Left ventricle myocardium superior (tissue), 1 donor: ENCODE results near the gene SLC36A3. TPM values are rescaled to one million over a fixed set of nuclear protein-coding genes. Genes with fewer than 3 reads are reported as not detected.
A peak's percentile ranks its signal among the peaks of the same experiment; 100 is the strongest.
"Not testable (repeated sequence)": the region's sequence is repeated elsewhere in the genome, so short reads cannot be mapped to it uniquely, and the experiment has no call there.

ENCODE experiments used
- ATAC-seq: fragments of 200-7000 bp; cut with Tn5 transposase; one replicate; pipeline ENCODE4 v1.9.1; 2020; ENCODE audit warnings: mild to moderate bottlenecking, moderate library complexity
- DNase-seq: peaks from one replicate; pipeline ENCODE4 v3.0.0-alpha.2; 2020
- intact Hi-C: fragments of 100-400 bp; cut with micrococcal nuclease; formaldehyde crosslinking; loops from one replicate; pipeline ENCODE4 v1.11.0; 2022
- total RNA-seq: library from RNA; stranded (reverse); fragmentation: NEBNext Ultra II Directional; extraction: Animal tissue kit (Norgen Biotek cat#: 25700); gene quantifications from one replicate; pipeline ENCODE4 v1.2.1, GENCODE V29; 2021
- donor health status: DM: no; HTN: yes; CAD: no; lungs with severe emphysema.

The SLC36A3 gene
- total RNA-seq, 1 donor from 2014 or later = not detected

- no peak for DNase-seq
- intact Hi-C loops = no loop called here
- no peak for ATAC-seq
Observed at GRCh38 chr5:151271336-151271735, 32.2 kb downstream of the SLC36A3 start.

GRCh38 chr5:151270599-151270998 is 33.0 kb downstream of the SLC36A3 start:
- intact Hi-C loops = no loop called here
- no peak for ATAC-seq
- DNase-seq = no peak

GRCh38 chr5:151267491-151268260 is 35.9 kb downstream of the SLC36A3 start:
- no peak for DNase-seq
- no peak for ATAC-seq
- intact Hi-C loops = no loop called here

- intact Hi-C loops = no loop called here
- ATAC-seq (no peak), DNase-seq (no peak)
Observed at GRCh38 chr5:151264113-151264512, 39.5 kb downstream of the SLC36A3 start.

- no peak for DNase-seq
- peak; percentile 16 for ATAC-seq
- intact Hi-C loops = no loop called here
Observed at GRCh38 chr5:151262532-151262931, 41.0 kb downstream of the SLC36A3 start.

- ATAC-seq (no peak), DNase-seq (no peak)
- intact Hi-C loops = no loop called here
Observed at GRCh38 chr5:151259931-151260330, 43.6 kb downstream of the SLC36A3 start.

- ATAC-seq = no peak
- no peak for DNase-seq
- intact Hi-C loops = no loop called here
Observed at GRCh38 chr5:151258816-151259215, 44.8 kb downstream of the SLC36A3 start.

- intact Hi-C loops = no loop called here
- DNase-seq = no peak
- peak; percentile 31 for ATAC-seq
Observed at GRCh38 chr5:151258201-151258611, 45.4 kb downstream of the SLC36A3 start.

- no peak for DNase-seq
- ATAC-seq = no peak
- intact Hi-C loops = no loop called here
Observed at GRCh38 chr5:151257731-151258181, 45.8 kb downstream of the SLC36A3 start.

- intact Hi-C loops = no loop called here
- DNase-seq (no peak), ATAC-seq (no peak)
Observed at GRCh38 chr5:151255621-151256286, 47.8 kb downstream of the SLC36A3 start.

- intact Hi-C loops, ATAC-seq: not testable (repeated sequence)
Observed at GRCh38 chr5:151254990-151255389, 48.6 kb downstream of the SLC36A3 start.

GRCh38 chr5:151254556-151254955 is 49.0 kb downstream of the SLC36A3 start:
- intact Hi-C loops = no loop called here
- DNase-seq (no peak), ATAC-seq (no peak)

More at GRCh38 chr5:151254990-151255389, 48.6 kb downstream of the SLC36A3 start:
- DNase-seq = not testable (repeated sequence)

GRCh38 chr5:151253605-151253950 is 50.0 kb downstream of the SLC36A3 start:
- no peak for DNase-seq
- intact Hi-C loops = no loop called here
- ATAC-seq = peak; percentile 1

GRCh38 chr5:151252762-151253604 is 50.6 kb downstream of the SLC36A3 start, which contains the start of gene GM2A:
TSS of gene GM2A (plus strand) at chr5:151253185. CDS start at chr5:151253217, 32 bp downstream.
- peak; percentile 99 for DNase-seq
- intact Hi-C loops = no loop called here
- ATAC-seq = peak; percentile 96

GRCh38 chr5:151251621-151252020 is 51.9 kb downstream of the SLC36A3 start:
- ATAC-seq (no peak), DNase-seq (no peak)
- intact Hi-C loops = no loop called here

GRCh38 chr5:151251001-151251551 is 52.5 kb downstream of the SLC36A3 start:
- DNase-seq (no peak), ATAC-seq (no peak)
- intact Hi-C loops = no loop called here

GRCh38 chr5:151250346-151251000 is 53.1 kb downstream of the SLC36A3 start:
- intact Hi-C loops = no loop called here
- DNase-seq (no peak), ATAC-seq (no peak)

GRCh38 chr5:151249281-151249680 is 54.3 kb downstream of the SLC36A3 start:
- intact Hi-C loops = no loop called here
- ATAC-seq (no peak), DNase-seq (no peak)

GRCh38 chr5:151248651-151249050 is 54.9 kb downstream of the SLC36A3 start:
- no peak for DNase-seq
- intact Hi-C loops = no loop called here
- ATAC-seq = no peak
